Stomach (tissue), 9 donors: ENCODE measurements around the gene NUDT1. TPM values are rescaled to one million over a fixed set of nuclear protein-coding genes. Genes with fewer than 3 reads are reported as not detected.

Experiments
- DNase-seq, 2 donors: peaks; one replicate each; pipeline versions ENCODE4 v3.0.0 to v3.0.0-alpha.2; 2013 to 2019
- H3K27ac ChIP-seq, 5 donors: fragments of 200-600 bp in 4 of 5; sonication (generic) in 4 of 5; one replicate each; pipeline ENCODE4 v1.5.1; 2013 to 2019; ENCODE audit warnings: mild to moderate bottlenecking in 1 of 5, moderate library complexity in 1 of 5
- H3K27me3 ChIP-seq, 3 donors: fragments of 200-600 bp; sonication (generic); one replicate each; pipeline ENCODE4 v1.5.1; 2017 to 2019; ENCODE audit warnings: mixed run types in 1 of 3
- H3K36me3 ChIP-seq, 4 donors: fragments of 200-600 bp; sonication (generic); 1 replicate in 3 of 4; 2 replicates in 1 of 4; pipeline ENCODE4 v1.5.1; 2016 to 2019
- H3K4me1 ChIP-seq, 4 donors: fragments of 200-600 bp; sonication (generic); one replicate each; pipeline ENCODE4 v1.5.1; 2016 to 2019
- H3K4me3 ChIP-seq, 4 donors: fragments of 200-600 bp; sonication (generic) in 3 of 4; one replicate each; pipeline ENCODE4 v1.5.1; 2016 to 2019; ENCODE audit warnings: mild to moderate bottlenecking in 1 of 4
- H3K9me3 ChIP-seq, 4 donors: fragments of 200-600 bp; sonication (generic); one replicate each; pipeline ENCODE4 v1.5.1; 2016 to 2019
- CTCF ChIP-seq, 7 experiments: fragments of 450-650 bp in 4 of 7; fragments of 200-600 bp in 3 of 7; sonication (generic) in 3 of 7; IDR thresholded peaks; one replicate each; pipeline ENCODE4 v1.5.1; 2016 to 2019; ENCODE audit warnings: antibody characterized with exemption in 7 of 7, control low read depth in 2 of 7, mild to moderate bottlenecking in 1 of 7
- EP300 ChIP-seq: sonication (generic); formaldehyde crosslinking; IDR thresholded peaks from one replicate; pipeline ENCODE4 v1.6.1; 2017; ENCODE audit warnings: antibody characterized with exemption
- POLR2A ChIP-seq, 4 donors: fragments of 450-650 bp; IDR thresholded peaks; one replicate each; pipeline ENCODE4 v1.6.1; 2016; ENCODE audit warnings: antibody characterized with exemption in 4 of 4, control low read depth in 2 of 4, mild to moderate bottlenecking in 1 of 4, moderate library complexity in 1 of 4
- POLR2AphosphoS5 ChIP-seq, 3 donors: sonication (generic); formaldehyde crosslinking; IDR thresholded peaks; one replicate each; pipeline ENCODE4 v1.6.1; 2016; ENCODE audit warnings: antibody characterized with exemption in 3 of 3
- WGBS, 5 donors: extraction: QIAGEN DNeasy Blood & Tissue Kit in 3 of 5; methylation state at CpG; one replicate each; pipeline versions ENCODE4 v1.1.5 to v1.1.7; 2013 to 2018; 5-methylcytosine and 5-hydroxymethylcytosine counted together
- intact Hi-C: fragments of 100-400 bp; cut with DNase I; formaldehyde crosslinking; loops from one replicate; pipeline ENCODE4 v1.15.1; 2023; ENCODE audit warnings: low total_unique reads
- polyA plus RNA-seq, 3 donors: library from polyadenylated mRNA; stranded (reverse); fragments of 200-250 nt; gene quantifications; one replicate each; pipeline ENCODE4 v1.2.3, GENCODE V29; 2013
- total RNA-seq, 5 donors: library from RNA; depleted of rRNA; stranded (reverse); fragments of >200 nt; gene quantifications; one replicate each; pipeline versions ENCODE4 v1.1.0 to v1.2.3, GENCODE V29; 2014 to 2016
- donor health status: healthy with polysubstance abuse.
- donor health status: Bipolar disorder and iron deficiency.
- donor health status: healthy.

The NUDT1 gene
- total and polyA plus RNA-seq, 8 donors, result 4.6 to 37.1 (median 12.0) TPM; not detected in 2

GRCh38 chr7:2200584-2200980 lies 41.4 kb upstream of the NUDT1 start:
- Histone ChIP-seq H3K27me3 (no peaks in the 10 kb centered on the region), H3K4me3 (no peak overlapping the region), H3K27ac (no peak overlapping the region), H3K4me1 (peaks cover 0 to 29% (median 8%) of the 10 kb centered on the region in 4 donors), H3K9me3 (peaks cover 0 to 7% (median under 1%) of the 10 kb centered on the region in 4 donors), H3K36me3 (peaks cover 8 to 58% (median 56%) of the 10 kb centered on the region in 4 donors)
- intact Hi-C loops, result no loop called here
- no peak for DNase-seq
- 94 to 98% (median 96%) methylated on average over 14 to 18 of the region's 18 CpGs for WGBS, 5 donors
- no peak for TF ChIP-seq POLR2AphosphoS5 (IDR thresholded peaks at IDR 0.05)
- TF ChIP-seq CTCF (IDR thresholded peaks at IDR 0.05), result no peak
- TF ChIP-seq POLR2A (IDR thresholded peaks at IDR 0.05), result no peak
- TF ChIP-seq EP300, result no peak

- Histone ChIP-seq H3K4me1 (peaks cover 0 to 29% (median 8%) of the 10 kb centered on the region in 4 donors), H3K27me3 (no peaks in the 10 kb centered on the region), H3K4me3 (no peak overlapping the region), H3K27ac (no peak overlapping the region), H3K36me3 (peaks cover 8 to 54% (median 51%) of the 10 kb centered on the region in 4 donors), H3K9me3 (peaks cover 0 to 2% (median 0%) of the 10 kb centered on the region in 4 donors)
- DNase-seq, result no peak
- intact Hi-C loops, result no loop called here
- TF ChIP-seq CTCF (IDR thresholded peaks at IDR 0.05) (no peak), EP300 (no peak), POLR2A (IDR thresholded peaks at IDR 0.05) (no peak), POLR2AphosphoS5 (IDR thresholded peaks at IDR 0.05) (no peak)
- 94 to 98% (median 97%) methylated on average over 7 to 10 of the region's 10 CpGs for WGBS, 5 donors
Observed at GRCh38 chr7:2201128-2201527, 40.9 kb upstream of the NUDT1 start.

- H3K27me3 ChIP-seq, result no peaks in the 10 kb centered on the region
- TF ChIP-seq CTCF (IDR thresholded peaks at IDR 0.05) (no peak), POLR2A (IDR thresholded peaks at IDR 0.05) (no peak), POLR2AphosphoS5 (IDR thresholded peaks at IDR 0.05) (no peak), EP300 (no peak)
- peaks cover 0 to 29% (median 8%) of the 10 kb centered on the region in 4 donors for H3K4me1 ChIP-seq
- no peaks in the 10 kb centered on the region for H3K9me3 ChIP-seq
- peaks cover 8 to 47% (median 45%) of the 10 kb centered on the region in 4 donors for H3K36me3 ChIP-seq
- peak in 1 of 2 donors; percentile 69 for DNase-seq
- intact Hi-C loops, result no loop called here
- WGBS, 5 donors, result 85 to 94% (median 91%) methylated on average over 24 to 31 of the region's 31 CpGs
- no peak overlapping the region for H3K4me3 ChIP-seq
- no peak overlapping the region for H3K27ac ChIP-seq
Observed at GRCh38 chr7:2201686-2202360, 40.2 kb upstream of the NUDT1 start.

GRCh38 chr7:2202361-2202761 lies 39.7 kb upstream of the NUDT1 start:
- Histone ChIP-seq H3K36me3 (peaks cover 8 to 48% (median 44%) of the 10 kb centered on the region in 4 donors), H3K4me1 (peaks cover 0 to 29% (median 8%) of the 10 kb centered on the region in 4 donors), H3K4me3 (no peak overlapping the region), H3K9me3 (no peaks in the 10 kb centered on the region), H3K27me3 (no peaks in the 10 kb centered on the region), H3K27ac (no peak overlapping the region)
- no peak for TF ChIP-seq POLR2AphosphoS5 (IDR thresholded peaks at IDR 0.05)
- no peak for TF ChIP-seq EP300
- TF ChIP-seq CTCF (IDR thresholded peaks at IDR 0.05), result no peak
- no peak for TF ChIP-seq POLR2A (IDR thresholded peaks at IDR 0.05)
- 87 to 94% (median 93%) methylated on average over 14 of the region's 14 CpGs for WGBS, 5 donors
- intact Hi-C loops, result no loop called here
- DNase-seq, result no peak
